ENCODE measurements around the gene MRGPRG.

- TF ChIP-seq COPS2 (conservative IDR thresholded peaks at IDR 0.05), result no peak
- no peak for TF ChIP-seq PATZ1 (CRISPR knock-in tag; IDR thresholded peaks at IDR 0.05; ENCODE audit: borderline replicate concordance)
- no peak for TF ChIP-seq ZNF24 (IDR thresholded peaks at IDR 0.05)
- no peak for TF ChIP-seq CTCF (IDR thresholded peaks at IDR 0.05 in 2 of 3, conservative IDR thresholded peaks at IDR 0.05 in 1 of 3; ENCODE audit: insufficient read depth in 2 of 3, low read depth in 1 of 3, low read length in 3 of 3)
- no peak for TF ChIP-seq POLR2A (conservative IDR thresholded peaks at IDR 0.05)
- TF ChIP-seq CC2D1A (IDR thresholded peaks at IDR 0.05), result no peak
Measured at GRCh38 chr11:3189886-3190583, 28.6 kb downstream of the MRGPRG start.

Data from K562 (cell line).